OCI-LY1 (cell line): Measurements from ENCODE around the gene PLSCR2.
"Not testable (repeated sequence)": the region's sequence is repeated elsewhere in the genome, so short reads cannot be mapped to it uniquely, and the experiment has no call there.

Source experiments
- CTCF ChIP-seq: fragments of 200-600 bp; sonication (generic), shearing (Covaris generic); IDR thresholded peaks from 2 replicates; pipeline ENCODE4 v1.5.1; 2017; ENCODE audit warnings: mild to moderate bottlenecking, antibody characterized with exemption, low read length, moderate library complexity, mixed read lengths
- EZH2 ChIP-seq: fragments of 200-600 bp; sonication (generic), shearing (Covaris generic); IDR thresholded peaks from 2 replicates; pipeline ENCODE4 v1.8.0; 2017; ENCODE audit warnings: borderline replicate concordance, mixed run types, mild to moderate bottlenecking, antibody characterized with exemption, low read length, moderate library complexity, mixed read lengths

- TF ChIP-seq CTCF, EZH2: not testable (repeated sequence)
Observed at GRCh38 chr3:146474976-146475375, 5.6 kb upstream of the PLSCR2 start.
